ENCODE measurements around the gene STX18. TPM values are rescaled to one million over a fixed set of nuclear protein-coding genes. Genes with fewer than 3 reads are reported as not detected.

STX18 gene
- total RNA-seq, 1 donor from 2014 or later: 17.3 TPM

DNA sequence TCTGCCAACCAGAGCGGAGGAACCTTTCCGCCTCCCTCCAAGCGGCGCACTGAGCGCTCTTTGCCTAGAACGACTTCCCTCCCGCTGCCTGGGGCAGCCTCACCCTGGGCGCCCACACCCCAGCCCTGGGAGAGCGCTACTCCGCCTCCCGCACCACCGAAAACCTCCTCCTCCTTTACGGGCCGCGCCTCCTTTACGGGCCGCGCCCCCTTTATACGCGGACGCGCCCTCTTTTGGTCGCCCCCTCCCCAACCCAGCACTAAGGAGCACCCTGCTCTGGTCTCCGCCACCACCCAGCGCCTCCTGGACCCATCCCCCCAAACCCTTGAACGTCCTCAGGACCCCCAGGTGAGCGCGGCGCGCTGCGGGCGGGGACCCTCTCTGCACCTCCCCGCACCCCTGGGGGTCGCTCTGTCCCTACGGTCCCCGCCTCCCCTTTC lies 155.5 kb downstream of the STX18 start:
- peaks cover 73% of the 10 kb centered on the region for H3K27me3 ChIP-seq (ENCODE audit: low read depth)
- peaks cover 42% of the 10 kb centered on the region for H3K4me1 ChIP-seq
- TF ChIP-seq, protein P1, sequence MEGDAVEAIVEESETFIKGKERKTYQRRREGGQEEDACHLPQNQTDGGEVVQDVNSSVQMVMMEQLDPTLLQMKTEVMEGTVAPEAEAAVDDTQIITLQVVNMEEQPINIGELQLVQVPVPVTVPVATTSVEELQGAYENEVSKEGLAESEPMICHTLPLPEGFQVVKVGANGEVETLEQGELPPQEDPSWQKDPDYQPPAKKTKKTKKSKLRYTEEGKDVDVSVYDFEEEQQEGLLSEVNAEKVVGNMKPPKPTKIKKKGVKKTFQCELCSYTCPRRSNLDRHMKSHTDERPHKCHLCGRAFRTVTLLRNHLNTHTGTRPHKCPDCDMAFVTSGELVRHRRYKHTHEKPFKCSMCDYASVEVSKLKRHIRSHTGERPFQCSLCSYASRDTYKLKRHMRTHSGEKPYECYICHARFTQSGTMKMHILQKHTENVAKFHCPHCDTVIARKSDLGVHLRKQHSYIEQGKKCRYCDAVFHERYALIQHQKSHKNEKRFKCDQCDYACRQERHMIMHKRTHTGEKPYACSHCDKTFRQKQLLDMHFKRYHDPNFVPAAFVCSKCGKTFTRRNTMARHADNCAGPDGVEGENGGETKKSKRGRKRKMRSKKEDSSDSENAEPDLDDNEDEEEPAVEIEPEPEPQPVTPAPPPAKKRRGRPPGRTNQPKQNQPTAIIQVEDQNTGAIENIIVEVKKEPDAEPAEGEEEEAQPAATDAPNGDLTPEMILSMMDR (IDR thresholded peaks at IDR 0.05; ENCODE audit: borderline replicate concordance): no peak
- H3K9me3 ChIP-seq (replicated peaks): no peaks in the 10 kb centered on the region
- intact Hi-C loops (cut with micrococcal nuclease): no loop called here
- peak overlapping the region; percentile 71 for H3K4me3 ChIP-seq
- H3K27ac ChIP-seq (replicated peaks): no peak overlapping the region
- DNase-seq: no peak
- H3K36me3 ChIP-seq: no peaks in the 10 kb centered on the region

DNA sequence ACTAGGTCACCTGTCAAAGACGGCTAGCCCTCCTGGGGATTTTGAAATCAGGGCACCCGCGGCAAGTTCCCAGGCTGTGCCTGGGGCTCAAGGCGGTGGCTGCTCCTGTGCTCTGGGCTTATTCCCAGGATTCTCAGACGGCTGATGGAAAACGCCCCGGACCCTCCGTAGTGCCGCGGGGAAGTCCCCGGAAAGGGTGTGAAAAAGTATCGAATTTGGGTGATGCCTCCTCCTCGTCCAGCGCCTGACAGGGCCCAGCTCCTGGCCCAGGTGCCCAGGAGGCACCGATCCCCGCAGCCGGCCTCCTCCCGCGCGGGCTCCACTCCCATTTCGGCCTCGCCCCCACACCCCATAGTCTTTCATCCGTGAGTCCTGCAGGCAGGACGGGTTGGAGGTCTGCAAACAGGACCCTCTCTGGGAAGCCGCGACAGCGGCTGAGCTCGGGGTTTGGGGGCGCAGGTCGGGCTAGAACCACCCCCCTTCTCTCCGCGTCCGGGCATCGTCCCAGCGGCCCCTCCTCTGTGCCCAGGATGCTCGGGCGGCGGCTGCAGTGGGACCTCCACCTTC lies 156.0 kb downstream of the STX18 start:
- Histone ChIP-seq H3K27ac (replicated peaks) (no peak overlapping the region), H3K27me3 (ENCODE audit: low read depth) (peaks cover 68% of the 10 kb centered on the region), H3K36me3 (no peaks in the 10 kb centered on the region)

DNA sequence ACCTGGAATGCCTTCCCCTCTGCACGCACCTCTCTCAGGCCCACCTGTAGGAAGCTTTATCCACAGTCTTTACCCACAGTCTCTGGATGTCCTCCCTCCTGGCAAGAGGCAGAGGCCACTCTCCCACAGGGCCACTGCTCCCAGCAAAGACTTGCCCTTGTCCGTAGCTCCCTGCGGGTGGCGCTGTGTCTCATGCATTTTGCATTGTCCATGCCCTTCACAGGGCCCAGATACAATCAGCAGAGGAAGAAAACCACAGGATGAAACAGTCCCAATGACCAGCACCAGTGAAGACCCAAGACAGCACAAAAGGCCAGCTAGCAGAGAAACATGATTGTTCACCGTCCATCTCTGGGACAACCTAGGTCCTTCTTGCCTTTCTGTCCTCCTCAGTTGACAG lies 157.0 kb downstream of the STX18 start:
- H3K9me3 ChIP-seq (replicated peaks): no peaks in the 10 kb centered on the region
- intact Hi-C loops (cut with micrococcal nuclease): no loop called here
- H3K27ac ChIP-seq (replicated peaks): no peak overlapping the region
- TF ChIP-seq, protein P1 (IDR thresholded peaks at IDR 0.05; ENCODE audit: borderline replicate concordance): no peak
- DNase-seq: no peak
- H3K4me1 ChIP-seq: peaks cover 42% of the 10 kb centered on the region
- no peak overlapping the region for H3K4me3 ChIP-seq
- H3K27me3 ChIP-seq (ENCODE audit: low read depth): peaks cover 61% of the 10 kb centered on the region
- no peaks in the 10 kb centered on the region for H3K36me3 ChIP-seq

More for the DNA sequence above, 156.0 kb downstream of the STX18 start:
- H3K9me3 ChIP-seq (replicated peaks): no peaks in the 10 kb centered on the region
- intact Hi-C loops (cut with micrococcal nuclease): no loop called here
- H3K4me3 ChIP-seq: peak overlapping the region; percentile 71
- H3K4me1 ChIP-seq: peaks cover 42% of the 10 kb centered on the region
- TF ChIP-seq, protein P1 (IDR thresholded peaks at IDR 0.05; ENCODE audit: borderline replicate concordance): no peak
- DNase-seq: no peak

DNA sequence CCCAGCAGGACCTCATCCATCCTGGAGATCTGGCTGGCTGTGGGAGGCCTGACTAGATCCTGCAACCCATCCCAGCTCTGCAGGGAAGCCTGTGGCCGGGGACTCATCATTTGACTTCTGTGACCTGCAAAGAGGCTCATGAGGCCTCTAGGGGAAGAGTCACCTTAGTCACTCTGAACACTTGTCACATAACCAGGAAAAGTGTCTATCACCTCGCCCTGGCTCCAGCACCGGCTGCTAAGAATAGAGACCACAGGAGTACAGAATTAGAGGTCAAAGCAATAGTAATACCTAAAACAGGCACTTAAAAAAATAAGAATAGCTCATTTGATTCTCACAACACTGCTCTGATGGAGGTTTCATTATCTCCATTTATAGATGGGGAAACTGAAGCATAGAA lies 158.8 kb downstream of the STX18 start:
- Histone ChIP-seq H3K36me3 (no peaks in the 10 kb centered on the region), H3K4me1 (peaks cover 35% of the 10 kb centered on the region), H3K4me3 (no peak overlapping the region), H3K9me3 (replicated peaks) (no peaks in the 10 kb centered on the region), H3K27me3 (ENCODE audit: low read depth) (peaks cover 47% of the 10 kb centered on the region), H3K27ac (replicated peaks) (peak overlapping the region; percentile 67)
- DNase-seq: peak; percentile 46
- intact Hi-C loops (cut with micrococcal nuclease): no loop called here
- TF ChIP-seq, protein P1 (IDR thresholded peaks at IDR 0.05; ENCODE audit: borderline replicate concordance): no peak

DNA sequence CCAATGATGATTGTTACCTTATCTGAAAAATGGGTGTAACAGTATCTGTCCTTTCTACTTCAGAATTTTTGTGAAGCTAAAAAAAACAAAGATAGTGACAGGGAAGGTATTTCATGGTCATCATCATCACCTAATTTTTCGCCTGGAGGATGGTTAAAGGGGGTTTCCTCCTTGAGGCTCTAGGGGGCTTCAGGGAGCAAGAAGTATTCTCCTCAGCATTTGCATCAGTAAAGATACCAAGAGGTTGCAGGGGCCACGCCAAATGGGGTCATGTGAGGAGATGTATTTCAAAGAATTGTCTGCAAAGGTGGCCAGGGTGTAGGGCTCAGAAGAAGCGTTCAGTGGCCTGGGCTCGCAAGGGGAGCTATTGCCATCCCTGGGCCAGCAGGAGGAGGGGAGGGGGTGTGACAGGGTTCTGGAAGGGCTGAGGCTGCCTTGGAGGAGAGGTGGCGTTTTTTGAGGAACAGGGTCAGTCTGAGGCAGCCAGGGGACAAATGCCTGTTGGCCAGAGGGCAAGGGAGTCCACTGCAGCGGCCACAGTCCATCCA lies 162.2 kb downstream of the STX18 start:
- H3K4me1 ChIP-seq: peaks cover 10% of the 10 kb centered on the region
- DNase-seq: no peak
- H3K36me3 ChIP-seq: no peaks in the 10 kb centered on the region
- TF ChIP-seq, protein P1 (IDR thresholded peaks at IDR 0.05; ENCODE audit: borderline replicate concordance): no peak
- H3K27ac ChIP-seq (replicated peaks): no peak overlapping the region
- H3K4me3 ChIP-seq: no peak overlapping the region
- peaks cover 4% of the 10 kb centered on the region for H3K9me3 ChIP-seq (replicated peaks)
- intact Hi-C loops (cut with micrococcal nuclease): no loop called here
- H3K27me3 ChIP-seq (ENCODE audit: low read depth): peaks cover 19% of the 10 kb centered on the region
